MM.1S (cell line): ENCODE data around the gene RNASE7.

ENCODE experiments used
- EZH2phosphoT487 ChIP-seq: fragments of 300-600 bp; sonication (generic); IDR thresholded peaks from 2 replicates; pipeline ENCODE4 v1.6.1; 2018; ENCODE audit warnings: antibody characterized with exemption, low read length
- TF ChIP-seq, protein P1 (sequence below): fragments of 300-600 bp; sonication (generic); IDR thresholded peaks from 2 replicates; pipeline ENCODE4 v1.5.1; 2016; ENCODE audit warnings: antibody characterized with exemption, low read length, mixed read lengths

DNA sequence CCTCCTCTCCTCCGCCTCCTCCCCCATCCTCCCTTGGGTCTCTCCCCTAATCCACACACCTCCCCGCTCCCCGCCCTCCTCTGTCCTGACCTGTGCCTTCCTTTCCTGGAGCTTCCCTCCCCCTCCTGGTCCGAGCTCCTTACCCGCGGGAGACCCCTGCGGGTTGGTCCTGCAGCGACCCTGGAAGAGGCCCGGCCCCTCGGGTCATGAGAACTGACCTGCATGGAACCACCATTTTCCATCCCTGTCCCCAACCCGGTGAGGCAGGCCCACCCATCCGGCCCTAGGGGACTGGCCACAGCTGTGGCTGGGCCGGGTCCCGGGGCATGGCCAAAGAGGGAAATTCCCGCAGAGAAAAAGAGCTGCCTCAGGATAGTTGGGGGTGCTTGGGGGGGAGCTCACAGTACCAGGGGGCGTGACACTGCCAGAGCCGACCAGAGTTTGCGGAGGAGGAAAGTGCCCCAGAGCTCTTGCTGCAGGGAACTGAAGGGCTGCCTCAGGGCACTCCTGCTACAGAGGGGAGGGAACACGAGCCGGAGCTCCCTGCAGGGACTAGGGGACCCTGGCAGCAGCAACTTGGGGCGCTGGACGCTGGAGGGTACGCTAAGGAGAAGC is 28.6 kb downstream of the RNASE7 start:
- TF ChIP-seq EZH2phosphoT487: no peak
- TF ChIP-seq, protein P1, sequence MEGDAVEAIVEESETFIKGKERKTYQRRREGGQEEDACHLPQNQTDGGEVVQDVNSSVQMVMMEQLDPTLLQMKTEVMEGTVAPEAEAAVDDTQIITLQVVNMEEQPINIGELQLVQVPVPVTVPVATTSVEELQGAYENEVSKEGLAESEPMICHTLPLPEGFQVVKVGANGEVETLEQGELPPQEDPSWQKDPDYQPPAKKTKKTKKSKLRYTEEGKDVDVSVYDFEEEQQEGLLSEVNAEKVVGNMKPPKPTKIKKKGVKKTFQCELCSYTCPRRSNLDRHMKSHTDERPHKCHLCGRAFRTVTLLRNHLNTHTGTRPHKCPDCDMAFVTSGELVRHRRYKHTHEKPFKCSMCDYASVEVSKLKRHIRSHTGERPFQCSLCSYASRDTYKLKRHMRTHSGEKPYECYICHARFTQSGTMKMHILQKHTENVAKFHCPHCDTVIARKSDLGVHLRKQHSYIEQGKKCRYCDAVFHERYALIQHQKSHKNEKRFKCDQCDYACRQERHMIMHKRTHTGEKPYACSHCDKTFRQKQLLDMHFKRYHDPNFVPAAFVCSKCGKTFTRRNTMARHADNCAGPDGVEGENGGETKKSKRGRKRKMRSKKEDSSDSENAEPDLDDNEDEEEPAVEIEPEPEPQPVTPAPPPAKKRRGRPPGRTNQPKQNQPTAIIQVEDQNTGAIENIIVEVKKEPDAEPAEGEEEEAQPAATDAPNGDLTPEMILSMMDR: no peak
